HuH-7.5 (cell line): ENCODE measurements around the gene TEDC1.

ENCODE experiments used
- DNase-seq: peaks from one replicate; pipeline ENCODE4 v3.0.0; 2011; ENCODE audit warnings: low spot score

TEDC1 gene

GRCh38 chr14:105458010-105458409 lies 33.0 kb upstream of the TEDC1 start:
- no peak for DNase-seq

DNA sequence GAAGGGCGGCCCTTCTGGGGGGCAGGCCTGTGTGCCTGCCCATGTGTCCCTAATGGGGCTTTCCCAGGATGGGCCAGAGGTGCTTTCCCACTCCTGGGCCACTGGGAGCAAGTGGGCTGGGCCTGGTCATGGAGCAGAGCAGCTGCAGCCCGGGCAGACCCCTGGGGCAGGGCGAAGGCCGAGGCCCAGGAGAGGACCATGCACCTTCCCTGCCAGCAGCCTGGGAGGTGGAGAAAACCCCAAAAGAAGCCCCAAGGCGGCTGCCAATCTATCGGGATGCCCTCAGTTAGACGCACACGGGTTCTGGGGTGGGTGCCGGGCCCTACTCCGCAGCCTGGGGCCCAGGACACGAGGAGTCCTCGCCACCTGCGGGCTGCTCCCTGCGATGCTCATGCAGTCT lies 32.5 kb upstream of the TEDC1 start:
- DNase-seq = no peak

- no peak for DNase-seq
Observed at GRCh38 chr14:105460116-105460515, 30.9 kb upstream of the TEDC1 start.

- DNase-seq = no peak
Observed at GRCh38 chr14:105460616-105461015, 30.4 kb upstream of the TEDC1 start.

DNA sequence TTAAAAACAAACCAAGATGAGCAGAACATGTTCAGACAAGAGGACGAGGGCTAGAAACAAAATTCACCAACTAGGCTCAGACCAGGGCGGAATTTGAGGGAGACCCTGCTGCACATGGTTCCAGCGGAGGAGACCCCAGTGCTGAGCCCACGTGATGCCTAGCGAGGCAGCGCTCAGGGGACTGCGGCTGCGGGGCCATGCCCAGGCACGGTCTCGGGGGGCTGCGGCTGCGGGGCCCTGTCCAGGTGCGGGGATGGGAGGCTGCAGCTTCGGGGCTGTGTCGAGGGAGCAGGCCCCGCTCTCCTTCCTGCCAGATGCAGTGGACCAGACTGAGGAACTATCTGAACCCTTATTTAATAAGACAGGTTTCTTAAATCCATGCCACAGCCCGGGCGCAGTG lies 29.1 kb upstream of the TEDC1 start:
- no peak for DNase-seq

DNA sequence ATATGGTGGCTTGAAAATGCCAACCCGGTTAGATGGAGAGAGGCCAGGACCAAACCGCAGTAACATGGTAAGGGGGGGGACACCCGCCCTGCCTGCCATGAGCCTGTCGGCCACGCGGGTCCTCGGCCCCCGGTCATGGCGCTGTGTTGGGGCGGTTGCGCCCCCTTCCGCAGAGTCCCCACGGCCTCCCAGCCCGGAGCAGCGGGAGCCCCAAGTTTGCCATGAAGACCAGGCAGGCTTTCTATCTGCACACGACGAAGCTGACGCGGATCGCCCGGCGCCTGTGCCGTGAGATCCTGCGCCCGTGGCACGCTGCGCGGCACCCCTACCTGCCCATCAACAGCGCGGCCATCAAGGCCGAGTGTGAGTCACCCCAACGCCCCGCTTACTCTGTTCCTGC lies 26.5 kb upstream of the TEDC1 start:
- no peak for DNase-seq

- no peak for DNase-seq
Observed at GRCh38 chr14:105465209-105466031, 25.6 kb upstream of the TEDC1 start.

DNA sequence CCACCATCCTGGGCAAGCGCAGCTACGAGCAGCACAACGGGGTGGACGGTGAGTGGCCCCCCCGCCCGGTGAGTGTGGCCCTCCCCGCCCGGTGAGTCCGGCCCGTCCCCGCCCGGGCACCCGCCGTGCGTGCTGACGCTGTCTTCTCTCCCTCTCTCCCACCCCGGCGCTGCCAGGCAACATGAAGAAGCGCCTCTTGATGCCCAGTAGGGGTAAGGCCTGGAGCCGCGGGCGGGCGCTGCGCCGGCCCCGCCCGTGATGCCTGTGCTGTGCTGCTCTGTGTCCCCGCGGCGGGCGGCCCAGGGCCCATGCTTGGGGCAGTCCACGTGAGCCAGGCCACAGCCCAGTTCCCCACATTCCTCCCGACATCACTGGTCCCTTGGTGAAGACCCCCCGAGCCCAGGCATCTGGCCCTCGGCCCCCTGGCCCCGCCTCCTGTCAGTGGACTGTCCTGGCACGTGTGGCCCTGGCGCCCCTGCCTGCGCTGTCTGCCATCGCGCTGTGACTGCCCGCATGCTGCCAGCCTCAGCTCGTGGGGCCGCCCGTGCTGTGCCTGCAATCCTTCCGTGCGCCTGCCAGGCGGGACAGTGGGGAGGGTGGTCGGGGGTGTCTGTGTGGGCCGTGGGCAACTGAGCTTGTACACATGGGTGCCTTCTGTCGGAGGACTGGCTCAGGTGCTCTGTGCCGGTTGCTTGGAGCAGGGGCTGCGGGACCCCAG lies 24.4 kb upstream of the TEDC1 start:
- DNase-seq = no peak

- no peak for DNase-seq
Observed at GRCh38 chr14:105467249-105467941, 23.7 kb upstream of the TEDC1 start.

- DNase-seq = no peak
Observed at GRCh38 chr14:105467942-105468471, 23.0 kb upstream of the TEDC1 start.

DNA sequence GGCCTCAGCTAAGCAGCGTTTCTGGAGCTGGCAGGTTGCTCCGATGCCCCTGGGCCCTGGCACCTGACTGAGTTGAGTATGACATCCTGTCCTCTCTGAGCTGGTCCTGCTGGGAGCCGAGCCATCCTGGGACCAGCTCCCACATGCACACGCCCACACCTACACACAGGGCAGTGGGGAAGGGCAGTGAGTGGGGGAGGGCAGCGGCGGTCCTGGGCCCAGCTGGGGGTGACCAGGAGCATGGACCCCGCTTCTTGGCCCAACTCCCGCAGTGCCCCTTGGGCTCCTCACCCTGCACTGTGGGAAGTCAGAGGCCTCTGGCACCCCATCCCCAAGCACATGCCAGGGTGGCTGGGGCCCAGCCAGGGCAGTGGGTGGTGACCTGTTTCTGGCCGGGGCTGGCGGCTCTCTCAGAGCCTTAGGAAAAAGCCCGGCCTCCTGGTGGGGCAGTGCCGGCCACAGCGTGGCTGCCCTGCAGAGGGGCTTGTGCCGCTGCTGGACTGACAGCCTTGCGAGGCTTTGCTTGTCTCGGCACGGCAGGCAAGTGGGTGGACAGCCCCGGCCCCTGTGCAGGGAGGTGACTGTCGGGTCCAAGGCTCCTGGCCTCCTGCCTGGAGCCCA lies 22.3 kb upstream of the TEDC1 start:
- no peak for DNase-seq

DNA sequence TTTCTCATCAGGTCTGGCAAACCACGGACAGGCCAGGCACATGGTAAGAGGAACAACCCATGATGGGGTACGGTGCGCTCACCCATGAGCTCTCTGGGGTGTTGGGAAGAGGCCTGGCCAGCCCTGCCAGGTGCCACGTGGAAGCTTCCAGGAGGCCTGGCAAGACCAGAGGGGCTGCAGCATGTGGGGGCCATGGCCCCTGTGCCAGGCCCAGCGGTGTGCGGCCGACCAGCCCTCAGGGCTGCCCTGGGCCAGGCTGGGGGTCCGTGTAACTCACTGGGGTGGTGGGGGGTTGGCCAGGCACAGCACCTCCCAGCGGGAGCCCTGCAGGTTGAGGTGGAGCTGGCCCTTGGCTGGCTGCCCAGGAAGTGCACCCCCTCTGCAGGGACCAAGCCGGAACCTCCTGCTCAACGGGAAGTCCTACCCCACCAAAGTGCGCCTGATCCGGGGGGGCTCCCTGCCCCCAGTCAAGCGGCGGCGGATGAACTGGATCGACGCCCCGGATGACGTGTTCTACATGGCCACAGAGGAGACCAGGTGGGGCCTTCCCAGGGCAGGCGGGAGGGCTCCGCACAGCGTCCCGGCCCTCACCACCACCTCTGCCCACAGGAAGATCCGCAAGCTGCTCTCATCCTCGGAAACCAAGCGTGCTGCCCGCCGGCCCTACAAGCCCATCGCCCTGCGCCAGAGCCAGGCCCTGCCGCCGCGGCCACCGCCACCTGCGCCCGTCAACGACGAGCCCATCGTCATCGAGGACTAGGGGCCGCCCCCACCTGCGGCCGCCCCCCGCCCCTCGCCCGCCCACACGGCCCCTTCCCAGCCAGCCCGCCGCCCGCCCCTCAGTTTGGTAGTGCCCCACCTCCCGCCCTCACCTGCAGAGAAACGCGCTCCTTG lies 21.3 kb upstream of the TEDC1 start:
- DNase-seq = no peak

DNA sequence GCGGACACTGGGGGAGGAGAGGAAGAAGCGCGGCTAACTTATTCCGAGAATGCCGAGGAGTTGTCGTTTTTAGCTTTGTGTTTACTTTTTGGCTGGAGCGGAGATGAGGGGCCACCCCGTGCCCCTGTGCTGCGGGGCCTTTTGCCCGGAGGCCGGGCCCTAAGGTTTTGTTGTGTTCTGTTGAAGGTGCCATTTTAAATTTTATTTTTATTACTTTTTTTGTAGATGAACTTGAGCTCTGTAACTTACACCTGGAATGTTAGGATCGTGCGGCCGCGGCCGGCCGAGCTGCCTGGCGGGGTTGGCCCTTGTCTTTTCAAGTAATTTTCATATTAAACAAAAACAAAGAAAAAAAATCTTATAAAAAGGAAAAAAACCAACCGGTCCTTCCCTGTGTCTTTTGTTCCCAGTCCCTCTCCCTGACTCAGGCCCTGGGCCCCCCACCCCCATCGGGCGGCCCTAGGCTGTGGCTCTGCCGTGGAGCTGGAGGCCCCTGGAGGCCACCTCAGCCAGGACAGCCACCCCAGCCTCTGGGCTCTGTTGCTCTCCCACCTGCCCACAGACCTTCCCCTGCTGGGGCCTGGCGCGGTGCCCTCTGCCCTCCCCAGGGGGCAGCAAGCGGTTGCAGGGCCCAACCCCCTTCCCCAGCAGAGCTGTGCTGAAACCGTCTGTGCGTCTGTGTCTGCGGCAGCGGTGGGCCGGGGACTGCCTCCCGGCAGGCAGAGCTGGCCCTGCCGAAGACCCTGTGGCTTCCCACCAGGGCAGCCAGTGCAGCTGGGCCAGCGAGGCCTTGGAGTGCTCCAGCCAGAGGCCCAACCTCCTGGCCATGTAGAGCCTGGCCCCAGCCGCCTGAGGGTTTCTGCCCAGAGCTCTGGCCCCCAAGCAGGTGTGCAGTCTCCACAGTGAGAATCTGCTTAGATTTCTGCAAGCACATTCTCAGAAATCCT lies 20.4 kb upstream of the TEDC1 start:
- no peak for DNase-seq

- no peak for DNase-seq
Observed at GRCh38 chr14:105471297-105471821, 19.7 kb upstream of the TEDC1 start.

- DNase-seq = no peak
Observed at GRCh38 chr14:105471823-105472485, 19.1 kb upstream of the TEDC1 start.

DNA sequence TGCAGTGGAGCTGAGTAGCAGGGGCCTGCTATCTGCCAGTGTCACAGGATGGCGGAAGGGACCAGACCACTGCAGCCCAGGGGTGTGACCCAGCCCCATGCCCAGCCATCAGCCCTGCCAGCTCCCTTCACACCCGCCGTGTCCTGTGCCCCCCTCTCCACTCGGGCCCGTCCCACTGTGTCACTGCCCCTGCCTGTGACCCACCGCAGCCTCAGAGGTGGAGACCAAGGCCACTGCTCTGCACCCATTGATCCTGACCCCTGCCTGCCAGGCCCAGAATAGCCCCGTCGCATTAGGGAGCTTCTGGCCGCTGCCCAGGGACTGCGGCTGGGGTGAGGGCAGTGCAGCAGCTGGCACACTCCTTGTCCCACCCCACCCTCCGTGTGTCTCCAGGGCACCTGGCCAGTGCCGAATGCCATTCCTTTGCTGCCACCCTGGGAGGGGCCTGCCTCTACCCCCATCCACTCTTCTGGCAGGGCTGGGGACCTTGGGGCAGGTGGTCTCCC lies 18.5 kb upstream of the TEDC1 start:
- DNase-seq = no peak

- no peak for DNase-seq
Observed at GRCh38 chr14:105473033-105473676, 17.9 kb upstream of the TEDC1 start.

DNA sequence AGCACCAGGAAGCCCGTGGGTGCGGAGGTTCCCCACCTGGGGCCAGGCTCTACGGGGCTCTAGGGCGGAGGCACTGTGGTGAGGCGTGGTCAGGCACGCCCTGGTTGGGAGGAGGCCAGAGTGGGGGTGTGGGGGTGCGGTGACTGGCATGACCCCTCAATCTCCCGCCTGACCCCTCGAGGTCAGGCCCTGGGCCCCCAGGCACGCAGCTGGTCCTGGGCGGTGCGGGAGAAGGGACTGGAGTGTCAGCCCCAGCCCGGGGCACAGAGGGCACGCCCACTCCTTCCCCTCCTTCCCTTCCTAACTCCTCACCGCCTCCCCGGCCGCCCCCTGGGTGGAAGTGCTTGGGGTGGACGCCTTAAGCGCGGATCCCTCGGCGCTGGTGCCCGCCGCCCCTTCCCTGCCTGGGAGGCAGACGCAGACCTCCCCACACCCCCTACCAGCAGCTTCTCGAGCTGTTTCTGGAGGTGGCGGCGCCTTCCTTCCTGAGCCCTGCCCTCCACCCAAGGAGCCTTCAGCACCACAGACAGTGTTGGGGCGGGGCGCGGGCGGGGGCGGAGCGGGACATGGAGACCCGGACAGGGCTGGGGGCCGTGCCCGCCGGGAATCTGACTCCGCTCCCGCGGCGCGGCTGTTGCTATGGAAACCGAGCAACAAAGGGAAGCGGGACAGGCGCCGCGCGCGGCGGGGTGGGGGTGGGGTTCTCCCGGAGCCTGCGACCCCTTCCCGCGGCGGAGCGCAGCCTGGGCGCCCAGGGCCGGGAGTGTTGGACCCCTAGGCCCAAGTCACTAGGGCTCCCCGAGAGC lies 17.2 kb upstream of the TEDC1 start:
- peak; percentile 86 for DNase-seq
